Motor neuron (in vitro differentiated cells): ENCODE measurements around the gene NPL. TPM values are rescaled to one million over a fixed set of nuclear protein-coding genes. Genes with fewer than 3 reads are reported as not detected.

Experiments
- ATAC-seq, 8 experiments: fragments of 200-7000 bp; cut with Tn5 transposase; replicated peaks in 6 of 8; 2 replicates each; pipeline ENCODE4 v1.8.0; 2021; ENCODE audit warnings: mild to moderate bottlenecking in 8 of 8, moderate library complexity in 8 of 8
- H3K27ac ChIP-seq, 2 donors: fragments of 250-450 bp; sonication (Bioruptor Pico); 2 replicates each; pipeline ENCODE4 v1.9.0; 2021; ENCODE audit warnings: antibody characterized with exemption in 2 of 2, mild to moderate bottlenecking in 2 of 2, moderate library complexity in 1 of 2
- H3K4me1 ChIP-seq, 2 donors: fragments of 250-450 bp; sonication (Bioruptor Pico); replicated peaks in 1 of 2; 2 replicates each; pipeline ENCODE4 v1.6.1; 2021; ENCODE audit warnings: antibody characterized with exemption in 2 of 2, mild to moderate bottlenecking in 2 of 2, moderate library complexity in 1 of 2
- H3K4me3 ChIP-seq, 5 donors: fragments of 250-450 bp; sonication (Bioruptor Pico); 2 replicates each; pipeline ENCODE4 v1.9.0; 2021; ENCODE audit warnings: antibody characterized with exemption in 5 of 5, mild to moderate bottlenecking in 5 of 5, moderate library complexity in 4 of 5
- WGBS, 10 experiments: fragments of 450-650 bp; shearing (Covaris generic); methylation state at CpG; one replicate each; pipeline ENCODE4 v1.0.0; 2022; 5-methylcytosine and 5-hydroxymethylcytosine counted together
- in situ Hi-C, 9 experiments: fragments of 400-800 bp; cut with MboI; loops; one replicate each; pipeline ENCODE4 v1.15.0; 2021; ENCODE audit warnings: low sequenced_read_pairs in 9 of 9, low pct_unique_long_range_greater_than_20kb in 2 of 9; ENCODE audit not compliant: unreplicated experiment in 9 of 9
- total RNA-seq, 8 experiments: library from RNA; unstranded; fragments of 300-600 nt; gene quantifications; 2 replicates each; pipeline versions ENCODE4 v1.2.3 to v1.2.4, GENCODE V29; 2022

The NPL gene
- total RNA-seq, 8 experiments from 2014 or later, result 2.3 to 10.1 (median 4.0) TPM

- peak in 3 of 8 experiments; percentile 10 to 59 (median 30) for ATAC-seq
- in situ Hi-C loops, result no loop called here
- 0 to 92% (median 79%) methylated on average over 1 to 3 of the region's 3 CpGs; no CpG with 5 or more reads in 2 of the 10 experiments for WGBS, 10 experiments
These were observed 24.2 kb upstream of the NPL start for GRCh38 chr1:182765391-182765790.

GRCh38 chr1:182766050-182766449 lies 23.5 kb upstream of the NPL start:
- H3K27ac ChIP-seq, result no peak overlapping the region
- in situ Hi-C loops, result no loop called here

More at GRCh38 chr1:182765391-182765790, 24.2 kb upstream of the NPL start:
- Histone ChIP-seq H3K27ac (no peak overlapping the region), H3K4me3 (no peak overlapping the region), H3K4me1 (peaks cover 17 to 27% of the 10 kb centered on the region in 2 donors)

DNA sequence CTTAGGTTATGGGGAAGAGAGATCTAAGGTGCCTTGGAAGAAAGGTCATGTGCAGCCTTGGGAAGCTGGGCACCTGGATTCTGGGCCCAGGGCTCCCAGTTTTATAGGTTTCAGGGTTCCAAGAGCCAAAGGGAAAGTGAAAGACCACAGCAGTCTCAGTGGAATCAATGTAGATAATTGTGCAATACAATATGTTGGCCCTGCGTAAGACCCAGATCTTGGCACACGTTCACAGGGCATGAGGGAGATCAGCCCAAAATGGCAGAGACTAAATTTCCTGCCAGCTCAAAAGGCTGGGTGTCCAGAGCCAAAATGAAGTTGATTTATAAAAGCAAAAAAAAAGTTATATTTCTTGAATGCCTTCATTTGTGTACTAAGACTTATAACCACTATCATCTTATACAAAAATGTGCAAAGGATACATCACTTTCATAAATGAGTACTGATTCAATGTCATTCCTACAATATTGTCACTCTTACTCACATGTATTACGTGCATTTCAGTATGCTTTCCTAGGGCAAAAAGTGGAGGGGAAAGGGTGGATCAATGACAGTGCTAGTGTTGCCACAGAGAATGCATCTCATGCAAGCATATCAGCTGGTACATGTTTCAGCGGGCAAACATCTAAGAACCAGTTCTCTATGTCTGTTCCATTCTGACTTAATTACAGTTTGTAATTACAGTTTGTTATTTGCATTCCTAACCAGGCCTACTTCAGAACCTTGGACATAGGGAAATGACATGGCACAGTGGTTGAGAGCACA lies 22.5 kb upstream of the NPL start:
- in situ Hi-C loops, result no loop called here
- no peak for ATAC-seq
- Histone ChIP-seq H3K27ac (no peak overlapping the region), H3K4me3 (no peak overlapping the region), H3K4me1 (peaks cover 17 to 27% of the 10 kb centered on the region in 2 donors)
- WGBS, 10 experiments, result 50 to 100% (median 86%) methylated on average over 1 to 4 of the region's 4 CpGs; no CpG with 5 or more reads in 3 of the 10 experiments

More at GRCh38 chr1:182766050-182766449, 23.5 kb upstream of the NPL start:
- ATAC-seq, result no peak
- 60 to 100% (median 100%) methylated on average over 1 to 2 of the region's 2 CpGs; no CpG with 5 or more reads in 2 of the 10 experiments for WGBS, 10 experiments
- H3K4me3 ChIP-seq, result no peak overlapping the region
- peaks cover 17 to 27% of the 10 kb centered on the region in 2 donors for H3K4me1 ChIP-seq

DNA sequence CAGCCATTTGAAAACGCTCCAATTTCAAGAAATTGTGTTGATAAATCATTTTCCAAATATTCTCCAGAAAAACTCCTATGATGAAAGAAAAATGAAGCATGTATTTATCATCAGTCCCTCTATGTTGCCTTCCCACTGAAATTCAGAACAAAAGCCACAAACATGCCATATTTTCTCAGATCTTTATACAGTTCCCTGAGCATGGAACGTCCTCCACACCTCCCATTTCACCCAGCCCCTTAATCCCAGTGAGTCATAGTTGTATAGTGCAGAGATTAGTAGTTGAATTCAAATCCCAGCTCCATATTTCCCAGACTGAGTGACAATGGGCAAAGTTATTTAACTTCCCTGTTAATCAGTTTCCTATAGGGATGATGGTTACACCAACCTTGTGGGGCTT lies 20.6 kb upstream of the NPL start:
- in situ Hi-C loops, result no loop called here
- Histone ChIP-seq H3K27ac (no peak overlapping the region), H3K4me3 (no peak overlapping the region), H3K4me1 (peaks cover 14 to 18% of the 10 kb centered on the region in 2 donors)
- WGBS, 10 experiments, result 0 to 100% (median 80%) methylated on average over 1 to 2 of the region's 2 CpGs; no CpG with 5 or more reads in 2 of the 10 experiments
- ATAC-seq, result peak in 3 of 8 experiments; percentile 58 to 86 (median 70)

- ATAC-seq, result no peak
- no peak overlapping the region for H3K4me3 ChIP-seq
- WGBS, 10 experiments, result 43 to 100% (median 88%) methylated on average over 1 to 2 of the region's 2 CpGs; no CpG with 5 or more reads in 2 of the 10 experiments
- peaks cover 2 to 5% of the 10 kb centered on the region in 2 donors for H3K4me1 ChIP-seq
- H3K27ac ChIP-seq, result no peak overlapping the region
- in situ Hi-C loops, result no loop called here
These were observed 19.3 kb upstream of the NPL start for GRCh38 chr1:182770232-182770631.

DNA sequence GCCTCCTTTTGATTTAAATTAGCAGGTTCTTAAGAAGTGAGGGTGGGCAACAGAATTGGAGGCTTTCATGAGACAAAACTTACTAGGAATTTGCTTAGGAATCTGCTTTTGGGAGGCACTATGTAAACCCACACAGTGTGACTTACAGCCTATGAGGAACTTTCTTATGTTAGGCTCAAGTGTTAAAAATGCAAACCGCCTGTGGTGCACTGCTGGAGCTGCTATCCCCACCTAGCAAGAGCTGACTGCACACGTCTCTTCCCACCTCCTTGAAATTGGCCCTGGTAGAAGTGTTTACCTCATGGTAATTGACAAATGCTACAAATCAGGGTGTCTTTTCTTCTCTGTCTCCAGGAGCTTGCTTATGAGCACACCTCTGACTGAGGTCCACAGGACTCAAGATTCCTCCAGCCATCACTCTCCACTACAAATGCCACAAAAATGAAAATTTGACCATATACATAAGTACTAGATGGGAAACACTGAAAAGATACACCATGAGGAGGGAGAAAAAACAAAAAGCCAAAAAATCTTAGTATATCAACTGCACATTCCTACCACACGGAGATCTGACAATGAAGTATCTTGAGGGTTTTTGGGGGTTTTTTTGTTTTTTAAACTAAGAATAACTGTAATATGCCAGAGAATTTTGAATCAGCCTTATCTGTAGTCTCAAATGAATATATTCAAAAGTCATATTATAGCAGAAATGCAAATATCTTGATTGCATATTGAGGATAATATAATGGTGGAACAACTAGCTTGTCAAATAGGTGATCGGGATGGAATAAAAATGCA lies 18.2 kb upstream of the NPL start:
- H3K4me3 ChIP-seq, result no peak overlapping the region
- in situ Hi-C loops, result no loop called here
- 52 to 100% (median 94%) methylated on average over 1 to 3 of the region's 4 CpGs; no CpG with 5 or more reads in 1 of the 10 experiments for WGBS, 10 experiments
- no peak overlapping the region for H3K27ac ChIP-seq
- no peaks in the 10 kb centered on the region for H3K4me1 ChIP-seq
- peak in 2 of 8 experiments; percentile 21 to 41 for ATAC-seq

DNA sequence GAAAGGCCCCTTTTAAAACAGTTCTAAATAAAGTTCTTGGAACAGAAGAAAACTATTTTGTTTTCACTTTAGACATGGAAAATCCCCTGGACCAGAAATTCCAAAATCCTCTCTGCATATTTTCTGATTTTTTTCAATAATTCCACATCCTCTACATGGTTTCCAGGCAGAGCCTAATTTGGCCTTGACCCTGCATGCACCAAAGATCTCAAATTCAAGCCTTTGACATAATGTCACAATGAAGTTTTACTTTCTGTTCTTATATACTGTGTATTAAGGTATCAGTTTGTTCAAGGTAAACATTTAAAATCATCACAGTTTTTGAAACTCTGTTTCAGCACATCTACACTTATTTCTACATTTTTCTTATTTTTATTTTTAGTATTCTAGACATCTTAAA lies 12.2 kb upstream of the NPL start:
- Histone ChIP-seq H3K27ac (no peak overlapping the region), H3K4me1 (peaks cover 0 to 3% of the 10 kb centered on the region in 2 donors), H3K4me3 (no peak overlapping the region)
- ATAC-seq, result no peak
- in situ Hi-C loops, result loop anchor here in 3 of 9 experiments (25.0 kb wide), 1 partner anchor 690 kb away; no protein-coding TSS in a partner anchor

- in situ Hi-C loops, result loop anchor here in 3 of 9 experiments (25.0 kb wide), 1 partner anchor 692 kb away; no protein-coding TSS in a partner anchor
- ATAC-seq, result peak in 1 of 8 experiments; percentile 55
- Histone ChIP-seq H3K4me3 (no peak overlapping the region), H3K27ac (no peak overlapping the region), H3K4me1 (peaks cover 0 to 3% of the 10 kb centered on the region in 2 donors)
- 40 to 100% (median 63%) methylated on average over 1 to 2 of the region's 2 CpGs; no CpG with 5 or more reads in 1 of the 10 experiments for WGBS, 10 experiments
These were observed 10.7 kb upstream of the NPL start for GRCh38 chr1:182778862-182779261.

DNA sequence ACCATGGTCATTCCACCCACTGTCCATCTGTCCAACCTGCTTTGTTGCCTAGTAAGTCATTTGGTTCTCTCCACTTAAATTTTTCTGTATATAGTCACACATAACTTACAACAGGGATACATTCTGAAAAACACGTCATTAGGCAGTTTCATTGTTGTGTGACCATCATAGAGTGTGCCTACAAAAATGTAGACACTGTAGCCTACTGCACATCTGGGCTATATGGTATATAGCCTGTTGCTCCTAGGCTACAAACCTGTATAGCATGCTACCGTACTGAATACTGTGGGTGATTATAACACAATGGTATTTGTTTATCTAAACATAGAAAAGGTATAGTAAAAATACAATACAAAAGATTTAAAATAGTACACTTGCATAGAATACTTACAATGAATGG lies 10.0 kb upstream of the NPL start:
- Histone ChIP-seq H3K4me1 (peaks cover 0 to 3% of the 10 kb centered on the region in 2 donors), H3K27ac (no peak overlapping the region), H3K4me3 (no peak overlapping the region)
- in situ Hi-C loops, result loop anchor here in 3 of 9 experiments (25.0 kb wide), 1 partner anchor 692 kb away; no protein-coding TSS in a partner anchor
- WGBS, 10 experiments, result 40 to 96% (median 87%) methylated on average over 1 to 2 of the region's 2 CpGs; no CpG with 5 or more reads in 4 of the 10 experiments
- ATAC-seq, result no peak

DNA sequence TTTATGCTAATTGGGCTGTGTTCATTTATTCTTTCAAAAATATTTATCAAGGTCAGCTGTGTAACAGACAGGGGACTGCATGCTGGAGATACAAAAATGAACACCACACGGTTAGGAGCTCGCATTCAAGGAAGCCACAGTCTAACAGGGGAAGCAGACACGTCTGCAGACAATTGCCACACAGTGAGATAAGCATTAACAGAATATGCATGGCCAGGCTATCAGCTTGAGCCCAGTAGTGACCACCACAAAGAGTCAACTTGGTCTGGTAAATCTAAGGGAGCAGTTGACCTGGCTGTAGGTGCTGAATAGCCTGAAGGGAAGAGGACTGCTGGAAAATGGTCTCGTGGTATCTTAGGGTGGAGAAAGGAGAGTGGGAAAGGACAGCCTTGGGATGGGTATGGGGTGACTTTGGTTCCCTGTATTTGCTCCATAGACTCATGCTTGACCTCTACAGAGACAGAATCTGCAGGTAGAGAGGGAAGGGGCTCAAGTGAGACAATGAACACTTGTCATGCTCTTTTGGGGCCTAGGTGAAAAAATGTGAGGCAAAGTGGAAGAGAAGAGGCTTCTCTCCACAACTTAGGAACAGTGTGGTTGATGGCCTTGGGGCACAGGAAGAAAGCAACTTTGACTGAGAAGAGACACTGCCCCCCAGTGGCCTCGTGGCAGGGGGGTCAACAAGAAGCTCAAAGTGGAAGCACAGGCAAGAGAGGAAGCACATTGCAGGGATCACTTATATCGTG lies 7.6 kb upstream of the NPL start:
- peak; percentile 62 to 85 (median 73) for ATAC-seq
- WGBS, 10 experiments, result 0 to 67% (median 41%) methylated on average over 1 to 5 of the region's 6 CpGs; no CpG with 5 or more reads in 1 of the 10 experiments
- in situ Hi-C loops, result loop anchor here in 8 of 9 experiments (5.0 to 25.0 kb wide), 5 partner anchors 177 to 695 kb away; partner anchors contain the start of gene RGS16 (in 1 of the 8)
- Histone ChIP-seq H3K27ac (no peak overlapping the region), H3K4me3 (no peak overlapping the region), H3K4me1 (peaks cover 0 to 3% of the 10 kb centered on the region in 2 donors)

GRCh38 chr1:182782587-182782913 lies 7.0 kb upstream of the NPL start:
- in situ Hi-C loops, result loop anchor here in 8 of 9 experiments (5.0 to 25.0 kb wide), 5 partner anchors 178 to 695 kb away; partner anchors contain the start of gene RGS16 (in 1 of the 8)
- no peak for ATAC-seq
- H3K27ac ChIP-seq, result no peak overlapping the region
- H3K4me1 ChIP-seq, result peaks cover 0 to 3% of the 10 kb centered on the region in 2 donors
- H3K4me3 ChIP-seq, result no peak overlapping the region

DNA sequence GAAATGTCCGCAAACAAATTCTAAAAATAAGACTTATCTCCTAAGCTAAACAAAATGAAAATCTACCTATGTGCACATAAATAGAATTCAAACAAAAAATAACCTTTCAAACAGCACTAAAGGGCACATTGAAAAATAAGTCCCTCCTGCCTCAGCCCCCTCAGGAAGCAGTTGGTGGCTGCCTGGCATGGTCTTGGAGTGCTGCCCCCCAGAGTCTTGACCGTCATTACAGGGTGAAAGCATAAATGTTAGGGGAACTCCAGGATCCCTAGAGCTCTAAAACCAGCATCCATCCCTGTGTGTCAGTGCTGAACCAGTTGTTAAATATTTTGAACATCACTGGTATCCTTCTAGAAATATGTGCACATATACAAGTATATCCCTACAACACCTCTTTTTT lies 6.5 kb upstream of the NPL start:
- WGBS, 10 experiments, result 56 to 100% (median 81%) methylated on average over 1 to 2 of the region's 2 CpGs; no CpG with 5 or more reads in 3 of the 10 experiments
- ATAC-seq, result peak in 1 of 8 experiments; percentile 33
- Histone ChIP-seq H3K4me1 (peaks cover 0 to 7% of the 10 kb centered on the region in 2 donors), H3K27ac (no peak overlapping the region), H3K4me3 (no peak overlapping the region)
- in situ Hi-C loops, result loop anchor here in 8 of 9 experiments (5.0 to 25.0 kb wide), 5 partner anchors 178 to 696 kb away; partner anchors contain the start of gene RGS16 (in 1 of the 8)
